ENCODE data around the gene DSCAML1. TPM values are rescaled to one million over a fixed set of nuclear protein-coding genes. Genes with fewer than 3 reads are reported as not detected.

The DSCAML1 gene
- total RNA-seq, 1 experiment from 2014 or later = 0.15 TPM

DNA sequence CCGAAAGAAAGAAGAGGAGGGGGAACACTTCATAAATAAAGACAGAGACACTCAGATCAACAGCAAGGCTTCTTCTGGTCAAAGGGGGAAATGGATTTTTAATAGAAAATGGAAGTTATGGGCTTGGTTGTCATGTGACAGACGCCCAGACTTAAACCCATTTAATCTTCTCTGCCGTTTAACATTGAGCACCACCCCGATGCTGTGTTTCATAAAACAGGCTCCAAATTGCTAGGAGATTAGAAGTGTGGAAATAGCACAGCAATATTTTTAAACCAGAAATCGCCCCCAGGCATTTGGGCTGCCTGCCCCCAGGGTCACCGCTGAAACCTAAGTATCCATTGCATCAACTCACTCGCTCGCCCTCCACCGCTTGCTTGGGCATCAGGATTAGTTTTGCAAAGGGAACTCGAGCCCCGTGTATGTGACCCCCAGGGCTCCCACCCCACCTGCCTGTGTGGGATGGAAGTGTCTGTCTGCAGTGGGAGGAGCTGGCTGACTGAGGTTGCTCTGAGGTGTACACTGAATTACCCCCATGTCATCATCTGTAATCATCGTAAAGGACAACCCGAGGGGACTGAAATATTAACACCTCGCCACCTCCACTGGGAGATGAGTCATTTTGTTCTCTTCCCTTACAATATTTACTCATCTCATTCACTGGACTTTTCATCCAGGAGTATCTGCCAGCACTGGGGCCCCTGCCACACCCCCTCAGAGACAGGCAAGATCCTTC, 10.7 kb downstream of the DSCAML1 start:
- H3K4me2 ChIP-seq (ENCODE audit: insufficient read depth, insufficient read length, low read length) = no peak overlapping the region

More for the DNA sequence above, 10.7 kb downstream of the DSCAML1 start:
- no peak overlapping the region for H3K56ac ChIP-seq (ENCODE audit: insufficient read length, low read depth, low read length)
- H3K9ac ChIP-seq (ENCODE audit: extremely low read depth, insufficient read length, low read length) = no peak overlapping the region
- no peak overlapping the region for H4K91ac ChIP-seq (ENCODE audit: insufficient read length, low read depth, low read length)
- no peak overlapping the region for H3K18ac ChIP-seq (ENCODE audit: insufficient read length, low read depth, low read length)
- H3K9me3 Mint-ChIP-seq = no peaks in the 10 kb centered on the region
- no peak overlapping the region for H3K14ac ChIP-seq (ENCODE audit: insufficient read depth, low read length)
- H3K4me3 Mint-ChIP-seq = peak overlapping the region in 1 of 2 experiments; percentile 13; a peak in 1 of 5 replicates
- H3K27me3 Mint-ChIP-seq (ENCODE audit: low read depth) = peaks cover 61% of the 10 kb centered on the region
- H3K9me3 ChIP-seq (ENCODE audit: control insufficient read depth, low read depth, low read length) = no peaks in the 10 kb centered on the region
- DNase-seq = no peak
- H3K23ac ChIP-seq (ENCODE audit: insufficient read length, low read depth, low read length) = no peak overlapping the region
- TF ChIP-seq, protein P1, sequence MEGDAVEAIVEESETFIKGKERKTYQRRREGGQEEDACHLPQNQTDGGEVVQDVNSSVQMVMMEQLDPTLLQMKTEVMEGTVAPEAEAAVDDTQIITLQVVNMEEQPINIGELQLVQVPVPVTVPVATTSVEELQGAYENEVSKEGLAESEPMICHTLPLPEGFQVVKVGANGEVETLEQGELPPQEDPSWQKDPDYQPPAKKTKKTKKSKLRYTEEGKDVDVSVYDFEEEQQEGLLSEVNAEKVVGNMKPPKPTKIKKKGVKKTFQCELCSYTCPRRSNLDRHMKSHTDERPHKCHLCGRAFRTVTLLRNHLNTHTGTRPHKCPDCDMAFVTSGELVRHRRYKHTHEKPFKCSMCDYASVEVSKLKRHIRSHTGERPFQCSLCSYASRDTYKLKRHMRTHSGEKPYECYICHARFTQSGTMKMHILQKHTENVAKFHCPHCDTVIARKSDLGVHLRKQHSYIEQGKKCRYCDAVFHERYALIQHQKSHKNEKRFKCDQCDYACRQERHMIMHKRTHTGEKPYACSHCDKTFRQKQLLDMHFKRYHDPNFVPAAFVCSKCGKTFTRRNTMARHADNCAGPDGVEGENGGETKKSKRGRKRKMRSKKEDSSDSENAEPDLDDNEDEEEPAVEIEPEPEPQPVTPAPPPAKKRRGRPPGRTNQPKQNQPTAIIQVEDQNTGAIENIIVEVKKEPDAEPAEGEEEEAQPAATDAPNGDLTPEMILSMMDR (conservative IDR thresholded peaks at IDR 0.05) = no peak
- no peaks in the 10 kb centered on the region for H3K27me3 ChIP-seq (ENCODE audit: insufficient read depth, low read length)
- no peak overlapping the region for H2BK20ac ChIP-seq (ENCODE audit: low read depth, low read length, poor library complexity, severe bottlenecking)
- no peaks in the 10 kb centered on the region for H4K20me1 ChIP-seq (ENCODE audit: control insufficient read depth, insufficient read depth, insufficient read length)
- H2BK5ac ChIP-seq (ENCODE audit: insufficient read length, low read length) = no peak overlapping the region
- H3K27ac ChIP-seq (ENCODE audit: insufficient read length, low read depth, low read length) = no peak overlapping the region
- peaks cover 5 to 23% of the 10 kb centered on the region in 2 experiments for H3K4me1 Mint-ChIP-seq
- no peaks in the 10 kb centered on the region for H3K36me3 Mint-ChIP-seq (ENCODE audit: insufficient read depth in 1 of 3, low read depth in 3 of 3)
- no peaks in the 10 kb centered on the region for H3K4me1 ChIP-seq (ENCODE audit: insufficient read depth, low read length)
- no peaks in the 10 kb centered on the region for H3K79me2 ChIP-seq (ENCODE audit: insufficient read depth, low read length)
- no peak overlapping the region for H4K8ac ChIP-seq (replicated peaks; ENCODE audit: insufficient read length, low read depth, low read length)
- H2BK12ac ChIP-seq (ENCODE audit: insufficient read length, low read depth, low read length) = no peak overlapping the region
- H3K4ac ChIP-seq (ENCODE audit: low read depth, low read length) = no peak overlapping the region
- H2AK5ac ChIP-seq (ENCODE audit: insufficient read length, low read length) = no peak overlapping the region
- H2AFZ ChIP-seq (ENCODE audit: low read length) = no peak overlapping the region
- H2BK15ac ChIP-seq (ENCODE audit: low read depth, low read length) = no peak overlapping the region
- WGBS (ENCODE audit: extremely low coverage, insufficient read length, low lambda C conversion rate) = no CpG with 5 or more reads among the region's 14 CpGs
- H3K79me1 ChIP-seq (ENCODE audit: insufficient read depth, low read depth, low read length, poor library complexity, severe bottlenecking) = no peaks in the 10 kb centered on the region
- no peak overlapping the region for H2BK120ac ChIP-seq (ENCODE audit: low read depth, low read length, poor library complexity, severe bottlenecking)
- no peak overlapping the region for H3K27ac Mint-ChIP-seq
- H3T11ph ChIP-seq (ENCODE audit: low read length) = no peak overlapping the region
- no peaks in the 10 kb centered on the region for H3K23me2 ChIP-seq (ENCODE audit: insufficient read length, low read depth, low read length, poor library complexity, severe bottlenecking)
- no peak overlapping the region for H4K5ac ChIP-seq (ENCODE audit: insufficient read length, low read depth, low read length)

Measured in H9 (cell line).